HG03095 (cell line): ENCODE data around the gene FBXO3.
A peak's percentile ranks its signal among the peaks of the same experiment; 100 is the strongest.
"Not testable (repeated sequence)": the region's sequence is repeated elsewhere in the genome, so short reads cannot be mapped to it uniquely, and the experiment has no call there.

Source experiments
- ATAC-seq: cut with Tn5 transposase; IDR thresholded peaks from one replicate; pipeline ENCODE4 v1.9.1; 2021; ENCODE audit warnings: moderate library complexity; ENCODE audit not compliant: unreplicated experiment

The FBXO3 gene

GRCh38 chr11:33730716-33731115 is 43.6 kb downstream of the FBXO3 start:
- ATAC-seq, result no peak

GRCh38 chr11:33729072-33729664 is 45.2 kb downstream of the FBXO3 start:
- ATAC-seq, result not testable (repeated sequence)

DNA sequence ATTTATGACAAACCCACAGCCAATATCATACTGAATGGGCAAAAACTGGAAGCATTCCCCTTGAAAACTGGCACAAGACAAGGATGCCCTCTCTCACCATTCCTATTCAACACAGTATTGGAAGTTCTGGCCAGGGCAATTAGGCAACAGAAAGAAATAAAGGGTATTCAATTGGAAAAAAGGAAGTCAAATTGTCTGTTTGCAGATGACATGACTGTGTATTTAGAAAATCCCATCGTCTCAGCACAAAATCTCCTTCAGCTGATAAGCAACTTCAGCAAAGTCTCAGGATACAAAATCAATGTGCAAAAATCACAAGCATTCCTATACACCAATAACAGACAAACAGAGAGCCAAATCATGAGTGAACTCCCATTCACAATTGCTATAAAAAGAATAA is 46.8 kb downstream of the FBXO3 start:
- ATAC-seq, result not testable (repeated sequence)

DNA sequence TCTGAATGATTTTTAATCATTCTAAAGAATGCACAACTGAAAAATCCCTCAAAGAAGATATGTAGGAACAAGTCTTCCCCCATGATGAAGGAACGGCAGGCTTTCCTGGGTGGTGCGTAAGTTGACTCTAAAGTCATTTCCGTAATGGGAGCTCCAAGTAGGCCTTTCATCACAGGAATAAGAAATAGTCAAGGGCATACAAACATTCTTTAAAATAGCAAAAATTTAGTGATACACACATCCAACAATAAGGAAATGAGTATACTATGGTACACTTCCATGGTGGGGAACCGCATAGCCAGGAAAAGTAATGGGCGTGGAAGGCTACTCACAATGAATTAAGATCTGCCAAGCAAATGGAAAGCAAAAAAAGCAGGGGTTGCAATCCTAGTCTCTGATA is 48.8 kb downstream of the FBXO3 start:
- ATAC-seq, result no peak

GRCh38 chr11:33724644-33725035 is 49.7 kb downstream of the FBXO3 start:
- ATAC-seq, result no peak

DNA sequence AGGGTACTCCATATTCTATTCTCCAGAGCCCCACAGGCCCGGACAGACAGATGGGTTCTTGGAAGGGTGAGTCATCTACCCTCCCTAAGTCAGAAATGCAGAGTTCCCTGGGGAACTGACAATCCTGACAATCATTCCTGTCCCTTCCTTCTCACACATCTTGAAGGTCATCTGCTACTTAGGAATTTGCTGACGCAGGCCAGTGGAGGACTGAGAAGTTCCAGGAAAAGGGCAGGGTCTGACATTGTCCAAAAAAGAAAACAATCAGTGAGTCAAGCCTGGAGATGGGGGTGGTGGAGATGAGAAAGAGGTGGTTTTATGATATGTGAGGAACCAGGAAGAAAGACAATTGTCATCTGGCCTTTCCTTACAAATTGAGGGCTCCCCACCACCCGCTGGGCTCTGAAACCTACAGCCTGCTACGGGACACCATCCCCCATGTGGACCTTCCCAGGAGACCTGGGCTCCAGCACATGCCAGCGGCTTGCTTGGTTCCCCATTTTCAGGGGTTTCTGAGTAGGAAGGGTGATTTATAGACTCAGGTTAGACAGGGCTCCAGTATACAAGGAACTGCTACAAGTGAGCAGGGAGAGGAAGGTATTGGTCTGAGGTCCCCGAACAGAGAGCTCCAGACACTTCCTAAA is 51.0 kb downstream of the FBXO3 start:
- ATAC-seq, result no peak

GRCh38 chr11:33722590-33723234 is 51.6 kb downstream of the FBXO3 start:
- peak; percentile 86 for ATAC-seq

DNA sequence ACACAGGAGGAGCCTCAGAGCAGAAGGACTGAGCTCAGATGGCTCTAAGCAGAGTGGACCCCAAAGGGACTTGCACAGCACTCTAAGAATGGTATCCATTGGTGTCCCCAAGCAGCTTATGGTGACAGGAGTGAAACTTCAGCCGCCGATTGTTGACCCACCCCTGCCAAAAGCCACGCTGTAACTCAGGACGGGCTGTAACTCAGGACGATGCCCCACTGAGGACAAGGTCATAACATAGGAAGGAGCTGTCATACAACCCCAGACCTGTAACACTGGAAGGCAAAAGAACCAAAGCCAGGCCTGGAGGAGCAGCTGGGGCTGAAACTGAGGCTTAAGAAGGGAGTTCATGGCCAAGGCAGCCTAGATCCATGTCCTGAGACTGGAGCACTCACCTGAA is 52.3 kb downstream of the FBXO3 start:
- ATAC-seq, result no peak

- ATAC-seq, result no peak
These were observed 52.9 kb downstream of the FBXO3 start for GRCh38 chr11:33721426-33721825.

- ATAC-seq, result no peak
These were observed 54.7 kb downstream of the FBXO3 start for GRCh38 chr11:33719587-33719986.

DNA sequence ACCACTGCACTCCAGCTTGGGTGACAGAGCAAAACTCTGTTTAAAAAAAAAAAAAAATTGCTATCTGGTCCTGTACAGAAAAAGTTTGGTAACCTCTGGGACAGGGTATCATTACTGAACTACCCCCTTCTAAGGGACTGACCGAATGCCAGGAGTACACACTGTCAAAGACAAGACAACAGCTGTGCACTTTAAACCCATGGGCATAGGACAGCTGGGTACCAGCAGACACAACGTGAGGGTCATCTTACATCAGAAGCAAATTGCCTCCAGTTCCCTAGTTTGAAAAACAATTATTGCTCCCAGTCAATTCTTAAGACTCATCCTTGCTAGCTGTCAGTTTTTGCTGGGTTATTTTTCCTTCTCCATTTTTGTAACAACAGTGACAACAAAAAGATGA is 55.9 kb downstream of the FBXO3 start:
- ATAC-seq, result no peak

DNA sequence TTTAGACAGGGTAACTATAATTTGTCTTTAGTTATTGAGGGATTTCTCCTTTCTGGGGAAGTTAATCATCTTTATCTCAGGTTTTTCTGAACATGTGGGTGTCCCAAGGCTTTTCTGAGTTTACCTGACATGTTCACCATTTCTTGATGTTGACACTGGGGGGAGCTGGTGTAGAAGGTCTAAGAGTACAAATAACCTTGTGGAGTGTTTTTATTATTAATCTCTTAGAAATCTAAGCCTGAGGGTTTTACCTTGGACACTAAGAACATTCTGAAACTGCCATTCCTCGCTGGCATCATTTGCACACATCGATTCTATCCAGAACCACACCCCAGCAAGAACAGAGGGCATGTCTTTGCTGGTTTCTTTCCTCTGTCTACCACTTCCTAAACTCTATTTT is 58.1 kb downstream of the FBXO3 start:
- no peak for ATAC-seq

DNA sequence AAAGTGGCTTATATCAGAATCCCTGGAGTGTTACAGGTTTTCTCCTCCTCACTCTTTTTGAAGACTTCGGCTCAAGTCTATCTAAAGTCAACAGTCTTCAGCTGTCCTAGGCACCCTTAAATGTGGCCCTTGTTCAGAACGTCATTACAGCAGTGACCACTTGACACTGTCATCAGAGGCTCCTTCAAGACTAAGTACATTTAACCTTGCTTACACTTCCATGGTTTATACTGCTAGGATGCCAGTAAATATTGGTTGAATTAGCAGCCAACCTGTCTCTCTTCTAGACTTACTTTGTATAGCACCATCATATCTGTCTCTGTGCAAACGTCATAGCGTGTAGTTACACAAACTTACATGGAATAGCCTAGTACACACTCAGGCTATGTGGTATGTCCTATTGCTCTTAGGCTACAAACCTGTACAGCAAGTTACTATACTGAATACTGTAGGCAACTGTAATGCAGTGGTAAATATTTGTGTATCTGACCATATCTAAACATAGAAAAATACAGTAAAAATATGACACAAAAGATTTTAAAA is 60.4 kb downstream of the FBXO3 start:
- ATAC-seq, result no peak

GRCh38 chr11:33713151-33713855 is 61.0 kb downstream of the FBXO3 start:
- ATAC-seq, result no peak

DNA sequence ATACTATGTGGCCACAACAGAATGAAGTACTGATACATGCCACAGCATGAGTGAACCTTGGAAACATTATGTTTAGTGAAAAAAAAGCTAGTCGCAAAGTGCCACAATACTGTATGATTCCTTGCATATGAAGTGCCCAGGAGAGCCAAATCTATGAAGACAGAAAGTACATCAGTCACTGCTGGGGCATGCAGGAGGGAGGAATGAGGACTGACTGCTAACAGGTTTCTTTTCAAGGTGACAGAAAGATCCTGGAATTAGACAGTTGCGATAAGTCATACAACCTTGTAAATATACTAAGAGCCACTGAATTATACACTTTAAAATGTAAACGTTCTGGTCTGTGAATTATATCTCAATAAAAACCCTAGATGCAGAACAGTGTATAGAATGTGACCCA is 61.9 kb downstream of the FBXO3 start:
- ATAC-seq, result no peak

- ATAC-seq, result no peak
These were observed 64.9 kb downstream of the FBXO3 start for GRCh38 chr11:33709466-33709865.

GRCh38 chr11:33708985-33709384 is 65.3 kb downstream of the FBXO3 start:
- no peak for ATAC-seq

GRCh38 chr11:33707831-33708230 is 66.5 kb downstream of the FBXO3 start:
- not testable (repeated sequence) for ATAC-seq

DNA sequence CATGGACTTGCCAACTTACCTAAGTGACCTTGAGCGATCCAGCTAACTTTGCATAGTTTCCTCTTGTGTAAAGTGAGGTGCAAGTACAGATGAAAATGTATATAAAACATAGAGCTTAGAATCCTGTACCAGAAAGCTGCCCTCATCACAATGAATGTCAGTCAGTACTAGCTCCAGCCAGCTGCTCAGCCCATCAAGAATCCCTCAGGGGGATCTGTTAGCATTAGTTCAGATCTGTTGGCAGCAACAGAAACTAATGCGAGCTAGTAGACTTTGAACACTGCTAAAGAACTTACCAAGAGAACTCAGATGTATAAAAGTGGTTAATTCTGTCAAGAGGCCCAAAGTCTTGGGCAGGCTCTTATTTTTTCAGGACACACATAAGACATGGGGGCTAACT is 67.4 kb downstream of the FBXO3 start:
- no peak for ATAC-seq

DNA sequence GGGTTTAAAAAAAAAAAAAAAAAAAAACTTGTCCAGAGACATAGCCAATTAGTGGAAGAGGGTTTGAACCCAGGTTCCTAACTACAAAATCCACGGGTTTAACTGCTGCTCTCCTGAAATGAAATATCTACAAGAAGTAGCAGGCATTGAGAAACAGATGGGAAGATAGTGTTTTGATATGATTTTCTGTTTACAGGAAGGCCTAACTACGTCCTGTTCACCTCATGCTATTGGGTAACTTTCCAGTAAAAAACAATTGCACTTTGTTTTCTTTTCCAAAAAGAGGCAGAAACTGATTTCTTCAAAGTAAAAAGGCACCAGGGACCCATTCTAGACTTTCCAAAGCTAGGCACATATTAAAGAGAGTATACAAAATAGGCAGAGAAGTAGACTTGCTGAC is 67.8 kb downstream of the FBXO3 start:
- ATAC-seq, result no peak

DNA sequence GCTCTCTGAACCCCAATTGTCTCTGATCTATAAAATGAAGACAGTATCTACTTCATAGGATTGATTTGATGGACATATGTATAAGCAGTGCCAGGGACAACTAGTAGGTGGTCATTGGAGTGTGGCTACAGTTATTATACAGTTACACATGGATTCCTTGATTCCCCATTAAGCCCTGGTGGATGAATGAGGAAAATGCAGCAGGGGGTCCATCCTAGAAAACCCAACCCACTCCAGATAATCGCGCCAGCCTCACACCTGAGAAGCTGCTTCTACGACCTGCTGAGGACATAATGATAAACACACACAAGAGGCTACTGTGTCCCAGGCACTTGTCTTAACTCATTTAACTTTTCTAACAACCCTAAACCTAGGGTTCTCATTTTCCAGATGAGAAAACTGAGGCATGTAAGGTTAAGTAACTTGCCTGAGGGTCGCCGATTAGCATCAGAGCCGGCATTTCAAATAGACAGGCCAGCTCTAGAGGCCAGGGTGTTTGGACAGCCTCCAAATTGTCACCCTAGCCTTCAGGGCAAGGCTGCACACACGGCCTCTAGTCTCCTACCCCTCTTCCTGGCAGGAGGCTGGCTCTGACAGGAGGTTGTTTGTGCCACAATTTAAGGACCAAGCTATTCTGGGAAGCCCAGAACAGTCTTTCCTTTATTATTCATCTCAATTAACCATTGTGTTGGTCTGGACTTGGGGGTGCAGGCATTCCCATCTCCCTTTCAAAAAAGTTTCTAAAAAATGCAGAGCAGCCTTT is 69.9 kb downstream of the FBXO3 start:
- ATAC-seq, result no peak
